ENCODE measurements around the gene GPHN. TPM values are rescaled to one million over a fixed set of nuclear protein-coding genes. Genes with fewer than 3 reads are reported as not detected.
"Not testable (repeated sequence)": the region's sequence is repeated elsewhere in the genome, so short reads cannot be mapped to it uniquely, and the experiment has no call there.

The GPHN gene
- total RNA-seq, 1 experiment from 2014 or later: 13.4 TPM

DNA sequence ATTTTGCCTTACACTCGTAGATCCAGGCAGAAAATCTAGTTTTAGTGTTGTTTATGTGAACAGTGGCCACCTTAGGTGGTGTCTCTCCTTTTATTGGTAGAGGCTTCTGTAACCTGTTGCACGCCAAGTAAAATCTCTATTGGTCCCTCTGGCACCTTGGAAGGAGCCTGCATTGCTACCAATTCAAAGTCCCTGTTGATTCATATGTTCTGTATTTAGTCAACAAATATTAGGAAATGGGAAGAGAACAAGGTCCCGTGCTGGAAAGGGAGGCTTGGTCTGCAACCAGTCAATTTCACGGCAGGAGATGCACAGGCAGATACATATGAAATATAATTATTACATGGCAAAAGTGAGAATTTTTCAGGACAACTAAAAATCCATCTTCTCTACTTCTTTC is 6.4 kb upstream of the GPHN start:
- no peak for DNase-seq (ENCODE audit: low read depth)

DNA sequence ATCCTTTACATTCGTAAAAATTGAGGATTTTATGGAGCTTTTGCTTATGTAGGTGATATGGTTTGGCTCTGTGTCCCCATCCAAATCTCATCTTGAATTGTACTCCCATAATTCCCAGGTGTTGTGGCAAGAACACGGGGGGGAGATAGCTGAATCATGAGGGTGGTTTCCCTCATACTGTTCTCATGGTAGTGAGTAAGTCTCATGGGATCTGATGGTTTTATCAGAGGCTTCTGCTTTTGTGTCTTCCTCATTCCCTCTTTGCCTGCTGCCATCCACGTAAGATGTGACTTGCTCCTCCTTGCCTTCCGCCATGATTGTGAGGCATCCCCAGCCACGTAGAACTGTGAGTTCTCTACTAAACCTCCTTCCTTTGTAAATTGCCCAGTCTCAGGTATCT is 5.1 kb upstream of the GPHN start:
- not testable (repeated sequence) for DNase-seq (ENCODE audit: low read depth)

DNA sequence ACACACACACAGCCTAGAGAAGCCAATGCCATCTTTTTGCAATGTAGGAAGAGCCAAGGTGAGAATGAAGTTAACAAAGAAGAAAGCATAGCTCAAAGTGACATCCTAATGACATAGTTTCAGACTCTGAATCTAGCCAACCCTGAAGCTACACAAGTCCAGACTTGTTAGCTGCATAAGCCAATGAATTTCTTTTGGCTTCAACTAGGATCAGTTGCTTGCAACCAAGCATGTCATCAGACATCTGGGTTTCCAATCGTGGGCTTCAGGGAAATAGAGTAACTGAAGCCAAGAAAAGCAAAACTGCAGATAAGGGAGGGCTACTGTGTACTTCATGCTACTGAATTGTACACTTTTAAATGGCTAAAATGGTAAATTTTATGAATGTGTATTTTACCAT is 4.4 kb upstream of the GPHN start:
- no peak for DNase-seq (ENCODE audit: low read depth)

DNA sequence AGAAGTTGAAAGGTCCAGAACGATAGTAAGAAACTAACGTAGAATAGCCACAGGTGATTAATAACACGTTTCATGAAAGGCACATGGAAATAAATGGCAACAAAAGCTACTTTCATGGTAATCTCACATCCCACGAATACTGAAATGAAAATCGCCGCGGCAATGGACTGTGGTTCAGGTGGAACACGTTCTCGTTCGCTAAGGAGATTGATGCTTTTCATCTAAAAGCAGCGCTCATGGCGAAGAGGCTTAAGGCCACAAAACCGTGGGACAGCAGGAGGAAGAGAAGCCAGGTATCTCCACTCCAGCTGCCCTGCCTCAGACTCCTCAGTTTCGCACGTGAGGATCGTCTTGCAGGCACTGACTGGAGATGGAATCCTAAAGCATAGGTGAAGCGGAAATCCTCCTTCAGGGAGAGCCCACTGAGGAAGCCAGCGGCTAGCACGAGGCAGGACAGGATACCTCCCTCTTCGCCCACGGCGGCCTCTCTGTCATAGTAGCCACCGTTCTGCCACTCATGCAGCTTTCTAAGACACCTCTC is 696 bp upstream of the GPHN start:
- DNase-seq (ENCODE audit: low read depth): no peak

DNA sequence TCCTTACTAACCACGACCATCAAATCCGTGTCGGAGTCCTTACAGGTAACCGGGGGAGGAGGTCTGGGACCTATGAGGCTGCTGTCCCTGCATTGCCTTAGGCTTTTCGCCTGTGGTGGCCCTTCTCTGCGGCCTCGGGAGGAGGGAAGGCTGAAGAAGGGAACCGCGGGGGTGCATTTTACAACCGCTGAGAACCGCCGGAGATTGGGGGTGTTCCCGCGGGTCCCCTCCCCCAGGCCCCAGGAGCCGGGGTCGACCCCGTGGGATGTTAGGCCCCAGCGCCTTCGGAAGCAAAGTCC is 549 bp downstream of the GPHN start:
- no peak for DNase-seq (ENCODE audit: low read depth)

DNA sequence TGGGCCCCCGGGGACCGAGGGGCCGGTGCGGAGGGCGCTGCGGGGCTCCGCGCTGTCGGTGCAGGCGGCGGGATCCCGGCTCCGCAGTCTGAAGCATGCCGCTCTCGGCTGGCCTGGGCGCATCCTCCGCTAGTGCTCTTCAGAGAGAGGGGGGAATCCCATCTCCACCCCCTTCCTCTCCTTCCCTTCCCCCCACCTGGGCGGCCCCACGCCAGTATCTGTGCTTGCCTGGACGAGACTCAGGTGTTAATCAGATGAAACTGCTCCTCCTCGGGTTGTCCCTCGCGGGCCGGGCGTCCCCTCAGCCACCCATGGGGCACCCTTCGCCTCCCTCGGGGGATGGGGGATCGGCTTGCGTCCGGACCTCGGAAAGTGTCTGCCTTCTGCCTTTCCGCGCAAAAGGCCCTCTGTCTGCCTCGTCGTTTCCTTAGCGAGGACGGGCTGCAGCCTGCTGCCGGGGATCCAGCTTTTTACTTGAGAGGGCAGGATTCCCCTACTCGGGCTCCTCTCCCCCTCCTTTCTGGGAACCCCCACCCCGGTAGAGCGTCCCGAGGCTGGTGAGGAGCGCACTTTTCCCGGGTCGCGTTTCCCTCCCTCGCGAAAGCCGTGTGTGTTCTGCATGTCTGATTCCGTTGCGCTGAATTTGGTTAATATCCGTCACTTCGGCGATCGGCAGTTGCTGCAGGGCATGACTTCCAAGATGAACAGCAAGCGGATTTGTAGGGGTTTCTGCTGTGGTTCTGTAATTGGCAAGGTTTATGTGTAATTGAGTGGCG is 1.1 kb downstream of the GPHN start:
- peak; percentile 25 for DNase-seq (ENCODE audit: low read depth)

DNA sequence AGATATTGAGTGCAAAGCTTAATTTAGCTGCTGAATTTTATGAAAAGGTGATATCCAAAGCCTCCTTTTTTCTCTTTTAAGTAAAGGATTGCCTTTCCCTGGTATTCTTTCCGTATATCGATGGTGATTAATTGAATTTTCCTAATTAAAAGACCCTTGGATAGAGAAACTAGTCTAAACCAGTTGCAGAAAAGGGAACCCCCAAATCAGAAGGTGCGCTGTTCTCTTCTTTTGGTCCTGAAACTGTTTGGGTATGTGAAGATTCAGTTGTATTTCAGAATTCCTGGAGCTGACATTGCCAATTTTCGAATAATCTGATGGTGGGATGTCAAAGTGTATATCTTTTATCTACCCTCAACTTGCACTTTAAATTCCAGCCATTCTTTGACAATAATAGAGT is 1.9 kb downstream of the GPHN start:
- no peak for DNase-seq (ENCODE audit: low read depth)

DNA sequence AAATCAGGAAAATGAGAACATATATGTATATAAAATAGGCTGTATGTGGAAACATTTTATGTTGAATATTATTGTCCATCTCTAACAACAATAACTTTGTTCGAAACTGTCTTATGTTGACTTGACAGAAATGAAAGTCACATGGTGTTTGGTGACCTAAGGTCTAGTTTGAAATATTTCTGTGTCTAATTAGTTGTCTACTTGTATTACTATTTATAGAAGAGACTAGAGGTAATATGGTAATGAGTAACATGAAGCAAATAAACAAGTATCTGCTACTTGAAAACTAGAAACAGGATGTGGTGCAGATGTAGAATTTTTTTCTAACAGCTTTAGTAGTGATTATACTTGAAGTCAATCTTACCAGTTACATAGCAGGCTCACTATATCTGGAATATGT is 3.9 kb downstream of the GPHN start:
- DNase-seq (ENCODE audit: low read depth): no peak

DNA sequence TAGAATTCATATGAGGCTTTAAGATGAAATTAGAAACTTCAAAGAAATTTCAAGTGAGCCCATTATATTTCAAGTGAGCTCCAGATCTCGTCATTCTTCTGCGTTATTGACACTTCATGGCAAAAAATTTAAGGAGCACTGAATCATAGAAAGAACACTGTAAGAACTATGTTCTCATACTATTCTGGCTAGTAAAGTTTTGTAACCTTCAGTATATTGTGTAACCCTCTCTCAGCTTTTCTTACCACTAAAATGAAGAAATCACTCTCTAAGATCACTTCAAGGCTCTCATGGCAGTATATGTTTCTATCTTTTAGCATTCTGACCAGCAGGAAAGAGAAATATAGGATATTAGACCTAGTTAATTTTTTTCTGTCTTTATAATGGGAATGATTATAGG is 6.3 kb downstream of the GPHN start:
- no peak for DNase-seq (ENCODE audit: low read depth)

DNA sequence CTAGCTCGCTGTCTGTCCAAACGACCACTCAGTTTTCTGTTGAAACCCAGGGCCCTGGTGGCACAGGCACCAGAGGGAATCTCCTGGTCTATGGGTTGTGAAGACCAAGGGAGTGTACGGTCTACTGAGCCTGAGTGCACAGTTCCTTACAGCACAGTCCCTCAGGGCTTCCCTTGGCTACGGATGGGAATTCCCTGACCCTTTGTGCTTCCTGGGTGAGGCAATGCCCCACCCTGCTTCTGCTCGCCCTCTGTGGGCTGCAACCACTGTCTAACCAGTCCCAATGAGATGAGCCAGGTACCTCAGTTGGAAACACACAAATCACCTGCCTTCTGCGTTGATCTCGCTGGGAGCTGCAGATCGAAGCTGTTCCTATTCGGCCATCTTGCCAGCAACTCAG is 22.6 kb downstream of the GPHN start:
- no peak for DNase-seq (ENCODE audit: low read depth)

DNA sequence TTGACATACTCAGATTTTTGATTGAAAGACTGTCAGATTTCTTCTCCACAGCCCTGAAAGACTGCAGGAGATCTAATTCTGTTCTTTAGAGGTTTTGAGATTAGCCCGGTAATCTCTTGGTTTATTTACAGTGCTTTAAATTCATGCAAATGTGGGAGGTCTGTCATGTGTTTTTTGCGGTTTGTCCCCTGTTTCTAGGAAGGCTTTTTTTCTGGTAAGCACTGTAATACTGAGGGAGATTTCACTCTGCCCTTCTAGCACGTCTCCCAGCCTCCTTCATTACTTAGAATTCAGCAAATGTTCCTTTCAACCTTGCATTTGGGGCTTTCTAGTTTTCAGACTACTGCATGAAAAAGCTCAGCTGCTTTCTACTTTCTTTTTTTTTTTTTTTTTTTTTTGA is 31.1 kb downstream of the GPHN start:
- DNase-seq (ENCODE audit: low read depth): no peak

DNA sequence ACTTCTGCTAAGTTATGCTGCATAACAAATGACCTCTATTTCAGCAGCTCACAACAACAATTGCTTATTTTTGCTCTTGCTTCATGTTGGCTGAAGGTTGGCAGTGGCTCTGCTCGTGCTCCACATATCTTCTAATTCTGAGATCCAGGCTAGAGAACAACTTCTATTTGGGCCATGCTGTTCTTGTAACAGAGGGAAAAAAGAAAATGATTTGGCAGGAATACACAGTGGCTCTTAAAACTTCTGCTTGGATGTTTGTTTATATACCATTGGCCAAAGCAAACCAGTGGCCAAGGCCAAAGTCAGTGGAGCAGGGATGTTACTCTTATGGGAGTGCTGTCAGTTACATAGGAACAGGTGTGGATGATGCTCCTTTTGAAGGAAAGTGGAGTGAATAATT is 32.1 kb downstream of the GPHN start:
- DNase-seq (ENCODE audit: low read depth): no peak

DNA sequence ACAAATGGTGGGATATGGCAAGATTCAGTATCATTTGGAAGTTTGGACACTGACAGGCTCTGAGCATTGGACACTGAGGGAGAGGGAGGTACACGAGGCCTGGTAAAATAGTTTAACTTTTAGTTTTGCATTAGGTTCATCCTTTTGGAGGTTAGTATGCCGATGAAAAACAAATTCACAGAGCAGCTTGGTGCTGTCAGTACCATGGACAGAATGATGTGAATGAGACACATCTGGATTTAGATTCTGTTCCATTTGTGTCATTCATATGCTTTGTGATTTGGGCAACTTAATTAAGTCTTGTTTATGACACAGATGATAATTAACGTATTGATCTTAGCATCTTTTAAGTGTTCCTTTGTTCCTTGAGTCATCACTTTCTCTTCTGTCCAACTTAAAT is 33.7 kb downstream of the GPHN start:
- no peak for DNase-seq (ENCODE audit: low read depth)

DNA sequence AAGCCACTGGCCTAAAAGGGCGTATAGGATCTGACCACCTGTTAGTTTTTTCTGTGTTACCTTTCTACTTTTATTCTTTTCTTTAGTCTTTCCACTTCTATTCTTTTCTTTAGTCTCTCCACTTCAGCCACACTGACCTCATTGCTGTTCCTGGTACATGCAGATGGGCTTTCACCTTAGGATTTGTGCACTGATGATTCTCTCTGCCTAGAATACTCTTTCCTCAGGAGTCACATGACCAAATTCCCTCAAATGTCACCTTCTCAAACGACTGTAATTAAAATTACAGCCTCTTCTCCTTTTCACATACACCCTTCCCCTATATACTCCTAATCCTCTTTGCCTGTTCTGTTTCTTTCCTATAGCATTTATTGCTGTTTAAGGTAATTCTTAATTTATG is 36.0 kb downstream of the GPHN start:
- no peak for DNase-seq (ENCODE audit: low read depth)

DNA sequence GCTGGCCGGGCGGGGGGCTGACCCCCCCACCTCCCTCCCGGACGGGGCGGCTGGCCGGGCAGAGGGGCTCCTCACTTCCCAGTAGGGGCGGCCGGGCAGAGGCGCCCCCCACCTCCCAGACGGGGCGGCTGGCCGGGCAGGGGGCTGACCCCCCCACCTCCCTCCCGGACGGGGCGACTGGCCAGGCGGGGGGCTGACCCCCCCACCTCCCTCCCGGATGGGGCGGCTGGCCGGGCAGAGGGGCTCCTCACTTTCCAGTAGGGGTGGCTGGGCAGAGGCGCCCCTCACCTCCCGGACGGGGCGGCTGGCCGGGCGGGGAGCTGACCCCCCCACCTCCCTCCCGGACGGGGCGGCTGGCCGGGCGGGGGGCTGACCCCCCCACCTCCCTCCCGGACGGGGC is 37.2 kb downstream of the GPHN start:
- DNase-seq (ENCODE audit: low read depth): not testable (repeated sequence)

DNA sequence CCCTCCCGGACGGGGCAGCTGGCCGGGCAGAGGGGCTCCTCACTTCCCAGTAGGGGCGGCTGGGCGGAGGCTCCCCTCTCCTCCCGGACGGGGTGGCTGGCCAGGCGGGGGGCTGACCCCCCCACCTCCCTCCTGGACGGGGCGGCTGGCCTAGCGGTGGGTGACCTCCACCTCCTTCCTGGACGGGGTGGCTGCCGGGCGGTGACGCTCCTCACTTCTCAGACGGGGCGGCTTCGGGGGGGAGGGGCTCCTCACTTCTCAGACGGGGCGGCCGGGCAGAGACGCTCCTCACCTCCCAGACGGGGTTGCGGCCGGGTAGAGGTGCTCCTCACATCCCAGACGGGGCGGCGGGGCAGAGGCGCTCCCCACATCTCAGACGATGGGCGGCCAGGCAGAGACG is 37.8 kb downstream of the GPHN start:
- not testable (repeated sequence) for DNase-seq (ENCODE audit: low read depth)

DNA sequence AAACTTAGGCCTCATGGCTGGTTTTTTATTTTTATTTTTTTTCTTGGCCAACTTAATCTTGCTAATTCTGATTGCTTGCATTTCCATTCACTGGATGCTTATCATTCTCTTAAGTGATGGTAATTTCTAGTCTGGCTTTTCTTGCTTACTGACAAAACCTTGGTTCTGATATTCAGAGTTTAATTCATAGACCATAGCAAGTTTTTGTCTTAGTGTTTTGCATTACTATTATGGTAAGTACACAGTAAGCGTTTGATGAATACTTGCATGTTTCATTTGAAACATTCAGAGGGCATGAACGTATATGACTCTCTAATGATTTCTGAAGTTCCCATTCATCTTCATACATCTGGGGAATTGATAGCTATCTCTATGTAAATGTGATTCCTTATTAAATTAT is 55.8 kb downstream of the GPHN start:
- DNase-seq (ENCODE audit: low read depth): no peak

DNA sequence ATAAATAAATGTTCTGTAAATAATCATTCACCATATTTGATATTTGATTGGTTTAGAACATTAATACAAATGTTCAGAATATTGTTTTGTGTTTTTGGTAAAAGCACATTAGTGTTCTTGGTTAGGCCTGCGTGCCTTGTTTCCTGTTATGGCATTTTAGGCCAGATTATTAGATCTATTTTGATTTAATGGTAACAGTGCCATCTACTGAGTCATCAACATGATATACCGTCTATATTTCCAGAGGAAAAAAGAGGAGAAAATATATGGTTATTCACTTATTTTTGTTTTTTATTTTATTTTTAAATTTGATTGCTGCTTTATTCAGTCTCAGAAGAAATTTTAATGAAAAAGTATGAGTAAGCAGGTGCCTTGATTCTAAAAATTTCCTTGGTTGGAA is 60.3 kb downstream of the GPHN start:
- no peak for DNase-seq (ENCODE audit: low read depth)

DNA sequence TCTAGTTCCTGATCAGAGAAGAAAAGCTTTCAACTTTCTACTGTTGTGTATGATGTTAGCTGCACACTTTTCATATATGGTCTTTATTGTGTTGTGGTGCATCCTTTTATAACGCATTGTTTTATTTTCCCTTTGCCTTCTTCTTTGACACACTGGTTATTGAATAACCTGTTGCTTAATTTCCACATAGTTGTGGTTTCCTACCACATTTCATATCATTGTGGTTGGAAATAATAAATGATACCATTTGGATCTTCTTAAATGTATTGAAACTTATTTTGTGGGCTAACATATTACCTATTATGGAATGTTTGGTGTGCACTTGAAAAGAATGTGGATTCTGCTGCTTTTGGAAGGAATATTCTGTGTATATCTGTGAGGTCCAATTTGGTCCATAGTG is 64.9 kb downstream of the GPHN start:
- DNase-seq (ENCODE audit: low read depth): no peak

DNA sequence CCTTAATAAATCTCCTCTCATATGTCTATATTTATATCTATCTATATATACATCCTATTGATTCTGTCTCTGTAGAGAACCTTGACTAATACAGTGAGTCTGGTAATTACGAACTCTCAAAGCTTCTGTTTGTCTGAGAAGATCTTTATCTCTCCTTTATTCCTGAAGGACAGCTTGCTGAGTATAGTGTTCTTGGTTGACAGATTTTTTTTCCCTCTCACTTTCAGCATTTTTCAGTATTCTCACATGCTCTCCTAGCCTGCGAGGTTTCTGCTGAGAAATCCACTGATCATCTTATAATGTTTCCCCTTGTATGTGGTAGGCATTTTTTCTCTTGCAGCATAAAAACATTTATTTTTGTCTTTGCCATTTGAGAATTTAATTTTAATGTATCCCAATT is 67.1 kb downstream of the GPHN start:
- DNase-seq (ENCODE audit: low read depth): no peak

DNA sequence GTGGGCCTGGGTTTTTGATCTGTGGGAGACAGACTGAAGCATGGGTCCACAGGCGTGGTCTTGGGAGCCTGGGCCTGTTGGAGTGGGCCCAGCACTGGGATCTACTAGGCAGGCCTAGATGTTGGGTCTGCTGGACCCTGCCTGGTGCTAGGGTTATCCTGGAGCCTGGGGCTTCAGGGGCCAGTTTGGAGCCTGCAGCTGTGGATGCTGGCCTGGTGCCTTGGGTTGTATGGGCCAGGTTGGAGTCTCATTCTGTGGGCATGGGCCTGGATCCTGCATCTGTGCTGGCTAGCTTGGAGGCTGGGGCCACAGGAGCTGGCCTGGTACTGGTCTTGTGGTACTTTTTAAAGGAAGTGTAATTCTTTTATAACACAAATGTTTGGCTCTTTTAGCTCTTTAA is 68.0 kb downstream of the GPHN start:
- DNase-seq (ENCODE audit: low read depth): no peak

DNA sequence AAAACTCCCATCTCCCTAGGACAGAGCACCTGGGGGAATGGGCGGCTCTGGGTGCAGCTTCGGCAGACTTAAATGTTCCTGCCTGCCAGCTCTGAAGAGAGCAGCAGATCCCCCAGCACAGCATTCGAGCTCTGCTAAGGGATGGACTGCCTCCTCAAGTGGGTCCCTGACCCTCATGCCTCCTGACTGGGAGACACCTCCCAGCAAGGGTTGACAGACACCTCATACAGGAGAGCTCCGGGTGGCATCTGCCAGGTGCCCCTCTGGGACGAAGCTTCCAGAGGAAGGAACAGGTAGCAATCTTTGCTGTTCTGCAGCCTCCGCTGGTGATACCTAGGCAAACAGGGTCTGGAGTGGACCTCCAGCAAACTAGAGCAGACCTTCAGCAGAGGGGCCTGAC is 79.8 kb downstream of the GPHN start:
- not testable (repeated sequence) for DNase-seq (ENCODE audit: low read depth)

DNA sequence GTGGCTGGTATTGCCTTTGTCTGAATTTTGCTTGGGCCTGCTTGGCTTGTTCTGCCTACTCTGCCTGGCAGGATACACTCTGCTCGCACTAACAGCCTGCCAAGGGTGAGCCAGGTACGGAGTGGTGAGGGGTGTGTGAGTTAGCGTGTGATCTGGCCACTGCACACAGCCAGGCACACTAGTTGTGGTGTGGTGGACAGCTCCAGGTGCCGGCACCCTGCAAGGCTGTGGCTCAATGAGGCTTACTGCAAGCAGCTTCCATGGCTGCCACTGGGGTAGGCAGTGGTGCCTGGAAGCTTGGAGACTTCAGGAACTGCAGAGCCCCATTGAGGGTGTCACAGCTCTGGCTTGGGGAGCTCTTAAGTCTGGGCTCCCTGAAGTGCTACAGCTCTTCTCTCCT is 87.4 kb downstream of the GPHN start:
- DNase-seq (ENCODE audit: low read depth): no peak

Data from HT1080 (cell line).